ENCODE measurements around the gene TRIP10.
"Not testable (repeated sequence)": the region's sequence is repeated elsewhere in the genome, so short reads cannot be mapped to it uniquely, and the experiment has no call there.

TRIP10 gene

DNA sequence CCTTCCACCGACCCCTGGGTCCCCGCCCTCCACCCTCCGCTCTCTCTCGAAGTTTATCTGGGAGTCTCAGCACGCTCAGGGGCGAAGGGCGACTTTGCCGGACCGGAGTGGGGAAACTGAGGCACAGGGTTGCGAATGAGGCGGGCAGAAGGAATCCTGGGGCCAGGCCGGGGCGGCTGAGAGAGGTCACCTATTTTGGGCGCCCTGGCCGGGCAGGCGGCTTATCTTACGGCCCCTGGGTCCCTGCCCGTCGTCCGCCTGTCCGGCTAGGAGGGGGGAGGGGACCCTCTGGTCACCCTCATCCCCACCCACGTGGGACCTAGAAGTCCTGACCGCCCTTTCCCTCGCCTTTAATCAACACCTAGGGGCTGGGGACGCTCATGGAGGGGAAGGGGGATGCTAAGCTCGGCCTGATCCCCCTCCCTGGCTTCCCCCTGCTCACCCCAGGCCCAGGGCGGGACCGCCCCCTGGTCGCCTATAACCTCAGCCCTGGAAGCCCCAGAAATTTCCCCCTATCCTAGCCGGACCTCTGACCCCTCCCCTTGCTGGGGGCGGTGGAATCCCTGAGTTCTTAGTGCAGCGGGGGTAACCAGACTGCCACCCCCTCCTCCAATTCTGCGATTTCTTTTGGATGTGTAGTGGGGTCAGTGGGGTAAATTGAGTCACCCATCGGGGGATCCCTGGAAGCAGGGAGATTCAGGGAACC is 556 bp downstream of the TRIP10 start:
- TF ChIP-seq, protein P1, sequence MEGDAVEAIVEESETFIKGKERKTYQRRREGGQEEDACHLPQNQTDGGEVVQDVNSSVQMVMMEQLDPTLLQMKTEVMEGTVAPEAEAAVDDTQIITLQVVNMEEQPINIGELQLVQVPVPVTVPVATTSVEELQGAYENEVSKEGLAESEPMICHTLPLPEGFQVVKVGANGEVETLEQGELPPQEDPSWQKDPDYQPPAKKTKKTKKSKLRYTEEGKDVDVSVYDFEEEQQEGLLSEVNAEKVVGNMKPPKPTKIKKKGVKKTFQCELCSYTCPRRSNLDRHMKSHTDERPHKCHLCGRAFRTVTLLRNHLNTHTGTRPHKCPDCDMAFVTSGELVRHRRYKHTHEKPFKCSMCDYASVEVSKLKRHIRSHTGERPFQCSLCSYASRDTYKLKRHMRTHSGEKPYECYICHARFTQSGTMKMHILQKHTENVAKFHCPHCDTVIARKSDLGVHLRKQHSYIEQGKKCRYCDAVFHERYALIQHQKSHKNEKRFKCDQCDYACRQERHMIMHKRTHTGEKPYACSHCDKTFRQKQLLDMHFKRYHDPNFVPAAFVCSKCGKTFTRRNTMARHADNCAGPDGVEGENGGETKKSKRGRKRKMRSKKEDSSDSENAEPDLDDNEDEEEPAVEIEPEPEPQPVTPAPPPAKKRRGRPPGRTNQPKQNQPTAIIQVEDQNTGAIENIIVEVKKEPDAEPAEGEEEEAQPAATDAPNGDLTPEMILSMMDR (conservative IDR thresholded peaks at IDR 0.05) = no peak
- H3K27ac ChIP-seq = peak overlapping the region; percentile 60; the same call in 1 of the 2 replicates

DNA sequence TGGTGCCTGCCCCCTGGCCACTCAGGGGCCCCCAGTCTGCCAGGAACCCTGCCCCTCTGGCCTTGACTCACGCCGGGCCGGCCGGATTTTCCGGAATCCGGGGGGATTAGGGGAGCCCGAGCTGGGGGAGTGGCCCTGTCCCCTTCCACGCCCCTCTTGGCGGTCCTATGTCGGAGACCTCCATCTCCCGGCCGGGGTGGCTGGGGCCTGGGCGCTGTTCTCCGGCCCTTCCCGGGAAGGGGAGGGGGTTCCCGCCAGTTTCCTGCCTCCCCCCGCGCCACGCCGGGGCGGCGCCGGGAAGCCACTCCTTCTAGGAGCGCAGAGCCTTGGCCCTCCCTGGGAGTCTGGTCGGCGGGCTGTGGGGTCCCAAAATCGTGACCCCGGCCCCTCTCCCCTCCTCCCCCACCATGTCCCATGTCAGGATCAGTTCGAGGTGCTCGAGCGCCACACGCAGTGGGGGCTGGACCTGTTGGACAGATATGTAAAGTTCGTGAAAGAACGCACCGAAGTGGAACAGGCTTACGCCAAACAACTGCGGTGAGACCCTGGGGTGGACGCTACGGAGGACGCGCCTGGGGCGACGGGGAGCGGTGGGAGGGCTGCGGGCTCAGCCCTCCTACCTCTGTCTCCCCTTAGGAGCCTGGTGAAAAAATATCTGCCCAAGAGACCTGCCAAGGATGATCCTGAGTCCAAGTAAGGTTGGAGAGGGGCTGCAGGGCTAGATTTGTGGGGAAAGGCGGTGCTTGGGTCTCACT is 1.3 kb downstream of the TRIP10 start:
- H3K27ac ChIP-seq = peak overlapping the region; percentile 60; the same call in 1 of the 2 replicates

DNA sequence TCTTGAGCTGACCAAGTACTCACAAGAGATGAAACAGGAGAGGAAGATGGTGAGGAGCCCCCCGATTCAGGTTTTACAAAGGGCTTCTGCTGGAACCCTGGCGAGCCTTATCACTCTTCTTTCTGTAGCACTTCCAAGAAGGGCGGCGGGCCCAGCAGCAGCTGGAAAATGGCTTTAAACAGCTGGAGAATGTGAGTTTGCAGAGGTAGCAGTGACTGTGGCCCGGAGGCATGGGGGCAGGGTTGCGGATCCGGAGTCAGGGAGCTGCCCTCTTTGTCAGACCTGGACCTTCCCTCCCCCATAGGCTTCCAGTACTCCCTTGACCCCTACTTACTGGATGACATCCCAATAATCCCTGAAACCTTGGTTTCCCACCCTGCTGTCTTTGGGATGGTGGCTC is 3.6 kb downstream of the TRIP10 start:
- TF ChIP-seq, protein P1 (conservative IDR thresholded peaks at IDR 0.05) = no peak
- no peak overlapping the region for H3K27ac ChIP-seq

More for the DNA sequence above, 1.3 kb downstream of the TRIP10 start:
- TF ChIP-seq, protein P1 (conservative IDR thresholded peaks at IDR 0.05) = no peak

DNA sequence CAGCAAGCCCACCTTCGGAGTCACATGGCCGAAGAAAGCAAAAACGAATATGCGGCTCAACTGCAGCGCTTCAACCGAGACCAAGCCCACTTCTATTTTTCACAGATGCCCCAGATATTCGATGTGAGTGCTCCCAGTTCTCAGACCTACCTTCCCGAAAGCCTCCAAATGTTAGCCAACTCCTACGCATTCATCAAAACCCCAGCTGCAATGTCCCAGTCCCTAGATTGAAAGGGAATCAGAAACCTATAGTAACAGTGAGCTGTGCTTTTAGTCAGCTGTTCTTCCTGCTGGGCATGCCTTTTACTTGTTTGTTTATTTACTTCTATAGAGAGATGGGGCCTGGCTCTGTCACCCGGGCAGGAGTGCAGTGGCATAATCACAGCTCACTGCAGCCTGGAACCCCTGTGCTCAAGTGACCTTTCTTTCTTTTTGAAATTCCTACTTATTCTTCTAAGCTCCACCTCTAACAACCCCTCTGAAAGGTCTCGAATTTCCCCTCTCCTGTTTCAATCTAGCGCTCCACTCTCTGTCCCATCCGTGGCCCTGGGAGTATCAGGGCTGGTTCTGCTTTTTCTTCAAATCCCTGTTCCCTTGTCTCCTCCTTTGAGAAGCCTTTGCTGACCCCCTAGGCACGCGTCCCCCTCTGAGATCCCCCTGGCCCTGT is 4.4 kb downstream of the TRIP10 start:
- H3K27ac ChIP-seq = no peak overlapping the region
- TF ChIP-seq, protein P1 (conservative IDR thresholded peaks at IDR 0.05) = no peak

DNA sequence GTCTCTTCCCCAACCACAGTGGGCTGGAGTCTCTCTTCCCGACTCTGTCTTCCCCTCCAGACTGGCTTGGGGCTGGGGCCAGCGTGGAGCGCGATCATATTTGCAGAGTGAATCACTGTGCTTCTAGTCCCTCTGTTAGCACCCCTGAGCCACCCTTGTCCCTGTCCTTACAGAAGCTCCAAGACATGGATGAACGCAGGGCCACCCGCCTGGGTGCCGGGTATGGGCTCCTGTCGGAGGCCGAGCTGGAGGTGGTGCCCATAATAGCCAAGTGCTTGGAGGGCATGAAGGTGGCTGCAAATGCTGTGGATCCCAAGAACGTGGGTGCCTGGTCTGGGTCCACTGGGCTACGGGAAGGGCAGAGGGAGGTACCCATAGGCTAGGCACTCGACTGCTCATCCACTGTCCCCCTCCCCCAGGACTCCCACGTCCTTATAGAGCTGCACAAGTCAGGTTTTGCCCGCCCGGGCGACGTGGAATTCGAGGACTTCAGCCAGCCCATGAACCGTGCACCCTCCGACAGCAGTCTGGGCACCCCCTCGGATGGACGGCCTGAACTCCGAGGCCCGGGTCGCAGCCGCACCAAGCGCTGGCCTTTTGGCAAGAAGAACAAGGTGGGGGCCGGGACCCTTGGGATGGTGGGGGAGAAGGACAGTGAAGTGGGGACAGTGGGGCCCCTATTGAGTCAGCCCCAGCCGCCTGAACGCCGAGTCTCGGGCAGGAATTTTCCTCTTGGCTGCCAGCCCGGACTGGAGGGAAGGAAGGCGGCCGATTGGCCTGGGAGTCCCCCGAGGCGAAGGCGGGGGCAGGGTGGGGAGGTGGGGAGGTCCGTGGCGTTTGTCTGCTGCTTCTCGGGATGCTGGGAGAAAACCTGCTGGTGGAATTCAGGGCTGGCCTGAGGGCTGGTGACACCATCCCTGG is 5.2 kb downstream of the TRIP10 start:
- TF ChIP-seq, protein P1 (conservative IDR thresholded peaks at IDR 0.05) = no peak
- peak overlapping the region; percentile 16; the same call in 1 of the 2 replicates for H3K27ac ChIP-seq

DNA sequence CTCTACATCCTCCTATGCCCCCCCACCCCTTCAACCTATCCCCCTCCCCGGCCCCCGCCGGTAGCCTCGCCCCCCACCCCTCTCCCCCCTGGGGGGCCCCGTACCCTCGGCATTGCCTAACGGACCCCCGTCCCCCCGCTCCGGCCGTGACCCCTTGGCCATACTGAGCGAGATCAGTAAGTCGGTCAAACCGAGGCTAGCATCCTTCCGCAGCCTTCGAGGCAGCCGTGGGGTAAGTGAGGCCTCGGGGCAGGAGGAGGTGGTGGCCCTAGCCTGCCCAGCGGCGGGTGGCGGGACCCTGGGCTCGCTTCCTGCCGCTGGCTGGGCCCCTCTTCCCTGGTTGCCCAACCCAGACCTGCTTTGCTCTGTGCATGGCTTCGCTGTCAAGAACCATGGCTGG is 6.5 kb downstream of the TRIP10 start:
- TF ChIP-seq, protein P1 (conservative IDR thresholded peaks at IDR 0.05) = no peak

DNA sequence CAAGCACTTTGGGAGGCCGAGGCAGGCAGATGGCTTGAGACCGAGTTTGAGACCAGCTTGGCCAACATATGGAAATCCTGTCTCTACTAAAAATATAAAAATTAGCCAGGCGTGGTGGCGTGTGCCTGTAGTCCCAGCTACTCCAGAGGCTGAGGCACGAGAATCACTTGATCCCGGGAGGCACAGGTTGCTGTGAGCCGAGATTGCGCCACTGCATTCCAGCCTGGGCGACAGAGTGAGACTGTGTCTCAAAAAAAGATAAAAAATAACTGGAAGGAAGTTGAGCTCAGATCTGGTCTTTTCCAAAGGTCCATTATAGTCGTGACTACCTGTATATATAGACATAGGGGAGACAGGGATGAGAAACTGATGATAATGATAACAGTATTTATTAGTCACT is 9.1 kb downstream of the TRIP10 start:
- not testable (repeated sequence) for H3K27ac ChIP-seq

More for the DNA sequence above, 6.5 kb downstream of the TRIP10 start:
- no peak overlapping the region for H3K27ac ChIP-seq
